ENCODE data around the gene FANCD2.

Gene FANCD2

DNA sequence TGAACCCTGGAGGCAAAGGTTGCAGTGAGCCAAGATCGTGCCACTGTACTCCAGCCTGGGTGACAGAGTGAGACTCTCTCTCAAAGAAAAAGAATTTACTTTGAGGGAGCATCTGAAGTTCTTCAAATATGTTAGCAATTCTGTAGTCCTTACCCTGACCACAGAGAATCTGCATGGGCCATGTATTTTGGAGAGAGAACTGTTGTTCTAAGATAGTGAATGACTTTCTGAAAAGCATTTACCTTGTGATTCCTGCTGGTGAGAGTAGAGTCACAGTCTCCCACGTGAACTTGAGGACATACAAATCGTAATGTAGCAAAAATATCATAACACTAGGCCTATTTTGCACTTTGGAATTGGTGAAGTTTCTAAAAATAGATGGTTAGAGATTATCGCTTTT is 93.1 kb downstream of the FANCD2 start:
- TF ChIP-seq GATA2 (IDR thresholded peaks at IDR 0.05; ENCODE audit: low read depth, low read length) (no peak), GATA3 (IDR thresholded peaks at IDR 0.05; ENCODE audit: low read depth, low read length) (no peak)

DNA sequence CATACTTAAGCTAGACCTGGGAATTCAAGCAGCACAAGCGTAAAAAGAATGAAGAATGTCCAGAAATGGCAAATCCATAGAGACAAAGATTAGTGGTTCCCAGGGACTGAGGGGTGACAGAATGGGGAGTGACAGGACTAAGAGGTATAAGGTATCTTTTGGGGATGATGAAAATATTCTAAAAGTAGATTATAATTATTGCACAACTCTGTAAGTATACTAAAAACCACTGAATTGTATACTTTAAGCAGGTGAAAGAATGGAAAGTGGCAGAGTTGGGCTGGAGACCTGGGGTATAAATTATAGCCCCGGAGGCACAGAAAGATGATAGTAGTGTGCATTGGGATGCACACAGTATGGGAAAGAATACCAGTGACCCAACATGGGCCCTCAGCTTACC is 94.8 kb downstream of the FANCD2 start:
- no peak for TF ChIP-seq GATA2 (IDR thresholded peaks at IDR 0.05; ENCODE audit: low read depth, low read length)
- TF ChIP-seq GATA3 (IDR thresholded peaks at IDR 0.05; ENCODE audit: low read depth, low read length) = no peak

DNA sequence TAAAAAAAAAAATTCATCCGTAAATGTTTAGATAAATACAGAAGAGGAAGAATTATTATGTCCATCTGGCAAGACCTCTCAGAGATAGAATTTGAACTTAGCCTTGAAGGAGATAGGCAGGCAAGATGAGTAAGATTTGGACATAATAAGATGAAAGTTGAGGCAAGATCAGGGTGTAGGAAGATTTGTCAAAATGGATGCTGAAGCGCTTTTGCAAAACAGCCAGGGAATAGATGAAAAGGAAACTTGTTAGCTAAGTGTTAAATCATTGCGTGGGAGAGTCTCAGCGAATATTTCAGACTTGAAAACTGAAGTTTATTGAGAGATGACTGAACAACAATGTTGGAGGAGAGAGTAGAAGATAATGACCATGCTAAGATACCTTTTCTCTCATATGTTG is 96.5 kb downstream of the FANCD2 start:
- TF ChIP-seq GATA3 (IDR thresholded peaks at IDR 0.05; ENCODE audit: low read depth, low read length) = no peak
- no peak for TF ChIP-seq GATA2 (IDR thresholded peaks at IDR 0.05; ENCODE audit: low read depth, low read length)

DNA sequence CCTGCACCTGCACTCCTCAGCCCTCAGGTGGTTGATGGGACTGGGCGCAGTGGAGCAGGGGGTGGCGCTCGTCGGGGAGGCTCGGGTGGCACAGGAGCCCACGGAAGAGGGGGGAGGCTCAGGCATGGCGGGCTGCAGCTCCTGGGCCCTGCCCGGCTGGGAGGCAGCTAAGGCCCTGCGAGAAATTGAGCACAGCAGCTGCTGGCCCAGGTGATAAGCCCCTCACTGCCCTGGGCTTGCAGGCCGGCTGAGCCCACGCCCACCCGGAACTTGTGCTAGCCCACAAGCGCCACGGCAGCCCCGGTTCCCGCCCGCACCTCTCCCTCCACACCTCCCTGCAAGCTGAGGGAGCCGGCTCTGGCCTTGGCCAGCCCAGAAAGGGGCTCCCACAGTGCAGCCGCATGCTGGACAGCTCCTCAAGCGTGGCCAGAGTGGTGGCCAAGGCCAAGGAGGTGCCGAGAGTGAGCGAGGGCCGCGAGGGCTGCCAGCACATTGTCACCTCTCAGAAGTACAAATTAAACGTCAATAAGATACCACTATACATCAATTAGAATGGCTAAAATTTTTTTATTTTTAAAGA is 110.3 kb downstream of the FANCD2 start:
- TF ChIP-seq GATA3 (IDR thresholded peaks at IDR 0.05; ENCODE audit: low read depth, low read length) = no peak
- no peak for TF ChIP-seq GATA2 (IDR thresholded peaks at IDR 0.05; ENCODE audit: low read depth, low read length)

DNA sequence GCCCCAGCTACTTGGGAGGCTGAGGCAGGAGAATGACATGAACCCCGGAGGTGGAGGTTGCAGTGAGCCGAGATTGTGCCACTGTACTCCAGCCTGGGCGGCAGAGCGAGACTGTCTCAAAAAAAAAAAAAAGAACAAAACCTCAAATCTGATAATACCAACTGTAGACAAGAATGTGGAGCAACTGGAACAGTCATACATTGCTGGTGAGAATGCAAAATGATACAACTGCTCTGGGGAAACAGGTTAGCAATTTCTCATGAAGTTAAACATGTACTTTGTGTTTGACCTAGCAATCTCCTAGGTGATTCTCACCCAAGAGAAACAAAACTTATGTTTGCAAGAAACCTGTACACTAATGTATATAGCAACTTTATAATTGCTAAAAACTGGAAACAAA is 110.9 kb downstream of the FANCD2 start:
- TF ChIP-seq GATA3 (IDR thresholded peaks at IDR 0.05; ENCODE audit: low read depth, low read length) (no peak), GATA2 (IDR thresholded peaks at IDR 0.05; ENCODE audit: low read depth, low read length) (no peak)

DNA sequence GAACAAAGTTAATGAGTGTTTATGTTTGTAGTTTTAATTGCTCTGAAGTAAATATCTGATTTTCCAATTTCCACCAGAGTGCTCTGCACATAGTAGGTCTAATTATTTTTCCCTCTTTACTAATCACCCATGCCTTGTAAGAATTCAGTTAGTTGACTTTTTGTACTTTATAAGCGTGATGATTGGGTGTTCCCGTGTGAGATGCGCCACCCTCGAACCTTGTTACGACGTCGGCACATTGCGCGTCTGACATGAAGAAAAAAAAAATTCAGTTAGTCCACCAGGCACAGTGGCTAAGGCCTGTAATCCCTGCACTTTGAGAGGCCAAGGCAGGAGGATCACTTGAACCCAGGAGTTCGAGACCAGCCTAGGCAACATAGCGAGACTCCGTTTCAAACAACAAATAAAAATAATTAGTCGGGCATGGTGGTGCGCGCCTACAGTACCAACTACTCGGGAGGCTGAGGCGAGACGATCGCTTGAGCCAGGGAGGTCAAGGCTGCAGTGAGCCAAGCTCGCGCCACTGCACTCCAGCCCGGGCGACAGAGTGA is 114.8 kb downstream of the FANCD2 start:
- TF ChIP-seq GATA2 (IDR thresholded peaks at IDR 0.05; ENCODE audit: low read depth, low read length) (no peak), GATA3 (IDR thresholded peaks at IDR 0.05; ENCODE audit: low read depth, low read length) (no peak)

DNA sequence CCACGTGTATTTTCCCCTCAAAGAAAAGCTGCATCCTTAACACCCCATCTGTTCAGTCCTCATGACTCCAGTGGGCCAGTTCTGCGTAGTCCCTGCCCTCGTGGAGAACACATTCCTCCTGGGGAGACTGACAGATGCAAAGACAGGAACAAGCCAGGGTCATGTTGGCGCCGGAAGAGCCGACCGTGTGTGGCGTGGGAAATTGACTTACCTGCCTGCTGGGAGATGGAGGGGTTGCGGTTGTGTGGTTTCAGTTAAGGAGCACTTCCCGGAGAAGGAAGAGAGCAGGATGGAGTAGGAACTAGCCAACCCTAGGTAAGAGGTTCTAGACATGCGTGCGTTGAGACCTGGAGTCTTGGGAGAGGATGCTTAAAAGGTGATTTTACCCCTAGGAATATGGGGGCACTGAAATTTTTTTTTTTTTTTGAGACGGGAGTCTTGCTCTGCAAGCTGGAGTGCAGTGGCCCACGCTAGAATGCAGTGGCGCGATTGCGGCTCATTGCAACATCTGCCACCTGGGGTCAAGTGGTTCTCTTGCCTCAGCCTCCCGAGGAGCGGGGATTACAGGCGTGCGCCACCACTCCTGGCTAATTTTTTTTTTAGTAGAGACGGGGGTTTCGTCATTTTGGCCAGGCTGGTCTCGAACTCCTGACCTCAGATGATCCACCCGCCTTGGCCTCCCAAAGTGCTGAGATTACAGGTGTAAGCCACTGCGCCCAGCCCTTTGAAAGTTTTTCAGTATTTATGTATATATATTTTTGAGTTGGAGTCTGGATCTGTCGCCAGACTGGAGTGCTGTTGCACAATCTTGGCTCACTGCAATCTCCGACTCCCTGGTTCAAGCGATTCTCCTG is 116.7 kb downstream of the FANCD2 start:
- no peak for TF ChIP-seq GATA3 (IDR thresholded peaks at IDR 0.05; ENCODE audit: low read depth, low read length)
- no peak for TF ChIP-seq GATA2 (IDR thresholded peaks at IDR 0.05; ENCODE audit: low read depth, low read length)

DNA sequence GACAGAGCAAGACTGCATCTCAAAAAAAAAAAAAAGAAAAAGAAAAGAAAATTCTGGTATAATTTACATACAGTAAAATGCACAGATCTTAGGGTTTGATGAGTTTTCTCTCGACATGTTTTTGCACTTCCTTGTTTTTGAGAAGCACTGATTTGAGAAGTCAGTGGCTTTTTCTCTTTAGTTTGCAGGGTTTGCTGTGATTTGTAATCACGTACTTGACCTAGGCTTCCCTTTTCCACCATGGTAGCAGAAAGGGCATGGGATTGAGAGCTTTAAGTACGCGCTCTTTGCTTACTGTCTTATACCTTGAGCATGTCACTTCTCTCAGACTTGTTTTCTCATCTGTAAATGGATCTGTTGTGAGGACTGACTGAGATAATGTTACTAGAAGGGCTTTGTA is 119.4 kb downstream of the FANCD2 start:
- TF ChIP-seq GATA3 (IDR thresholded peaks at IDR 0.05; ENCODE audit: low read depth, low read length) (no peak), GATA2 (IDR thresholded peaks at IDR 0.05; ENCODE audit: low read depth, low read length) (no peak)

DNA sequence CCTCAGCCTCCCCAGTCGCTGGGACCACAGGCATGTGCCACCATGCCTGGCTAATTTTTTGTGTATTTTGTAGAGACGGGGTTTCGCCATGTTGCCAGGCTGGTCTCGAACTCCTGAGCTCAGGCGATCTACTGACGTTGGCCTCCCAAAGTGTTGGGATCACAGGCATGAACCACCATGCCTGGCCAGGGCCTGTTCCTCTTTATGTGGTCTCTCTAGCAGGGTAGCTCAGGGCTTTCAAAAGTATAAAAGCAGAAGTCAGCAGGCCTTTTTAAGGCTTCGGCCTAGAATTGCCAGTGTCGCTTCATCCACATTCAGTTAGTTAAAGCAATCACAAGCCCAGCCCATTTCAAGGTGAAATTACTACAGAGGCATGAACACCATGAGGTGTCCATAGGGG is 123.0 kb downstream of the FANCD2 start:
- no peak for TF ChIP-seq GATA3 (IDR thresholded peaks at IDR 0.05; ENCODE audit: low read depth, low read length)
- no peak for TF ChIP-seq GATA2 (IDR thresholded peaks at IDR 0.05; ENCODE audit: low read depth, low read length)

DNA sequence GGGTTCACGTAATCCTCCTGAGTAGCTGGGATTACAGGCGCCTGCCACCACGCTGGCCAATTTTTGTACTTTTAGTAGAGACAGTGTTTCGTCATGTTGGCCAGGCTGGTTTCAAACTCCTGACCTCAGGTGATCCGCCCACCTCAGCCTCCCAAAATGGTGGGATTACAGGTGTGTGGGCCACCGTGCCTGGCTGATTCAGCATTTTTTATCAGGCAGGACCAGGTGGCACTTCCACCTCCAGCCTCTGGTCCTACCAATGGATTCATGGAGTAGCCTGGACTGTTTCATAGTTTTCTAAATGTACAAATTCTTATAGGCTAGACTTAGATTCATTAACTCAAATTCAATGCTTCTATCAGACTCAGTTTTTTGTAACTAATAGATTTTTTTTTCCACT is 124.8 kb downstream of the FANCD2 start:
- no peak for TF ChIP-seq GATA3 (IDR thresholded peaks at IDR 0.05; ENCODE audit: low read depth, low read length)
- no peak for TF ChIP-seq GATA2 (IDR thresholded peaks at IDR 0.05; ENCODE audit: low read depth, low read length)

All from SH-SY5Y (cell line).